Activated gamma-delta T cell treated with anti-CD3 and anti-CD28 coated beads, Interleukin-2, amount 50 U/mL, for 16 hours (primary cell): Measurements from ENCODE around the gene DIAPH2.

Experiments
- DNase-seq: peaks from one replicate; pipeline ENCODE4 v3.0.0-alpha.2; 2020; ENCODE audit warnings: low read depth

The DIAPH2 gene

DNA sequence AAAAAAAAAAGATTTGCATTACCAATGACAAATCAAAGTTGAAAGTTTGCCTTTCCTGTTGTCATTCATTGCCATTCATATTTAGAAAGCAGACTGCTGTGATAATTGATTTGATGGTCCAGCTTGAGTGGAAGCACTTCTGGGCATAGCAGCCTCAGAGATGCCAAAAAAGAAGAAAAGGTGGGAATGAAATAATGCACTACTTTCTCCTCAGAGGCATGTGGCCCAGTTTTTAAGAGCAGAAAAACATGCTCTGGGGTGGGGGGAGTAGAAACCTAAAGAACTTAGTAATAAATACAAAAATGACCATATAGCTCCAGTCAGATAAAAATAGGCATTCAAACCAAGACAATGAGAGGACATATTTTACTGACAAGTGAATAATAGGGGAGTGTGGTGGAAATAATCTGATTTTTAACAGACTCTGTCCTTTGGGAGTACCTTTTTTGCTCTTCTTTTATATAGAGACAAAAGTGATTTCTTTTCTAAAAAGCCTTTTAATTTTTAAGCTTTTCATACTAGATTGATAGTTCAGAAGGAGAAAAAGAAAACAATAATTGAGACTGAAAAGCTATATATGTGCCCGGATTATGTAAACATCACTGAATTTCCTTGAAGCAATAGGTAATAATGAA lies 798.1 kb downstream of the DIAPH2 start:
- no peak for DNase-seq

DNA sequence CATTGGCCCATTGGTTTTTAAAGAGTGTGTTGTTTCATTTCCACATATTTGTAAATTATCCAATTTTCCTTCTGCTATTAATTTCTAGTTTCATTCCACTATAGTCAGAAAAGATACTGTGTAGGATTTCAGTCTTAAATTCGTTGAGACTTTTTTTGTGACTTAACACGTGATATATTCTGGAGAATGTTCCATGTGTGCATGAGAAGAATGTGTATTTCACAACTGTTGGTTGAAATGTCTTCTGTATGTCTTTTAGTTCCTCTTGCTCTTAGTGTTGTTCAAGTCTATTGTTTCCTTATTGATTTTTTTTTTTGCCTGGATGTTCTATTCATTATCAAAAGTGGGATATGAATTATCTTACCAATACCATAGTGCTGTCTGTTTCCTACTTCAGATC lies 806.0 kb downstream of the DIAPH2 start:
- DNase-seq = no peak

DNA sequence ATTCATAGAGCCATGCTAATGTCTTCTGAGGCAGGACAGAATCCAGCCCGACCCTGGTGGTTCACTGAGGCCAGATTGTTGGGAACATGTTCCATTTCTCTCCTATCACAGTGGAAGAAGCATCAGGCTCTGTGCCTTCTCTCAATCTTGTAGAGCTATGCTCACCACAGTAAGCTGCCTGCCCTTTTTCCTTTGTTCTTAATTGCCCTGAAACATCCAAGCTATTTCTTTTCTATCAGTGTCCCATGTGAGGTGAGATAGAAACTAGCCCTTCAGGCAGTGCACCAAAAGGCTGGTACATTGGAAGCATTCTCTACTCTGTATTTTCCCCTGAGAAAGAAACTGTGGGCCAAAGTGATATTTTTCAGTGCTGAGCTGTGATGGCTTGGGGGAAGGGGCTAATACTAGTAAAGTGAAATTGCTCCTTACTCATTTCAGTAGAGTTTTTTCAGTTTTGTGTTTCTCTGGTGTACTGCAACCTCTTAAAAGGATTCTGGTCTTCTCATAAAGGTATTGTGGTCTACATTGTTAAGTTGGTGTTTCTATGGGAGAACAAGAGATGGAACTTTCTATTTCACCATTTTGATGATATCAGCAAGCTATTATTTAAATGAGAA lies 810.2 kb downstream of the DIAPH2 start:
- DNase-seq = no peak

DNA sequence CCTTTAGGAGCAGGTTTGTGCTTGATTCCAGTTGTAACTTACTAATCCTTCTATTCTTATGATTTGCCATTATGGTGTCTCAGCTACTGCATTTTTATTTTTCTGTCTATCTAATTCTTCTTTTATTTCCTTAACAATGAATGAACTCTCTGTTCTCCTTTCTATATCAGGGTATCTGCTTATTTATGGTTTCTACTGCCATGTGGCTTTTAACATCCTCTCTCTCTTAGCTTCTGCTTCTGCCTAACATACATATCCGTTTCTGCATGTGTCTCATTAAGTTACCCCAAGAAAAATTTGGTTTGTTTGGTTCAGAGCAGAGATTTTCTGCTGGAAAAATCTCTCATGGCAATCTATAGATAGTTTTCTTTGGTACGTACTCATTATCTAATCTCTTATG lies 813.5 kb downstream of the DIAPH2 start:
- DNase-seq = no peak

DNA sequence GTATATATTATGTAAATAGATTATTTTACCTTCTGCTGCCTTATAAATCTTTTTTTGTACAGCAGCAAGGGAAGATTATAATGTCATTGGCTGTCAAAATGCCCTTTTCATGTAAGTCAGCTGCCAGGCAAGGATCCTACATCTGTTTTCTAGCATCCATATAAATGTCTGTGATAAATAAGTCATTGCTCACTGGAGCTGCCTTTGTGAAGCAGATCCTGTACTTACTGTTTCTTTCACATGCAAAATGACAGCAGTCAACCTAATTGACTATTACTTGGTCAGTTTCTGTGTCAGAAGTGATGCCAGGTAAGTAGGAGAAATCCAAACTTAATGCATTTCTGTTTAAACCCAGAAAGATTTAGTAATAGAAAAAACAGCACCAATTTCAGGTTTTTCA lies 819.8 kb downstream of the DIAPH2 start:
- DNase-seq = no peak

DNA sequence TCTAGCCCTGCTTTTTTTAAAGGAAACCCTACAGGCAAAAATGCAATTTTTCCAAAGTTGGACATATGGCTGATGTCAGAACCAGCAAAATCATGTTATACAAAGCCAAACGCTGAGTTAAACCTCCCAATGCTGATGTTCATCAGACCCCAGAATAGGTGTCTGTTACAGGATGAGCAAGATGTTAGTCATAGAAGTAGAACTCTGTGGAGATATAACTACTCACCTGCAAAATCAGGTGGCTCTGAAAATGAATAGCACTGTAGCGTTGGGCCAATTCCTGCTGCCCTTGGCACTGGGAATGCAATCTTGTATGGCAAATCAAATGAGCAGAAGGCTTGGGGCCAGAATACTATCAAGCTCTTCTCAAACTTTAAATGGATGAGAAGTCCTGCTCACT lies 833.1 kb downstream of the DIAPH2 start:
- DNase-seq = no peak

DNA sequence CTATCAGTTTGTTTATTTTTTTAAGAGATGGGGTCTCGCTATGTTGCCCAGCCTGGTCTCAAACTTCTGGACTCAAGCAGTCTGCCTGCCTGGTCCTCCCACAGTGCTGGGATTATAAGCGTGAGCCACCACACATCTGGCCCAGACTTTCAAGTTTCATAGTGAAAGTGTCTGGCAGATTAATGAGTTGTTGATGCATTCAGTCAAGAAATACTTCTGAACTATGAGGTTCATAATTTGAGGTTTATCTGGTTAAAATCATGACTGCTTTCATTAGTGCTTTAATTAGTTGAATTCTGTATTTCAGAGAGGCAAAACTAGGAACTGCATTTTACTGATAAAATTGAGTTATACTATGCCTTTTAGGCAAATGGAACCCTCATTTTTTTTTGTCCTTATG lies 837.7 kb downstream of the DIAPH2 start:
- no peak for DNase-seq

DNA sequence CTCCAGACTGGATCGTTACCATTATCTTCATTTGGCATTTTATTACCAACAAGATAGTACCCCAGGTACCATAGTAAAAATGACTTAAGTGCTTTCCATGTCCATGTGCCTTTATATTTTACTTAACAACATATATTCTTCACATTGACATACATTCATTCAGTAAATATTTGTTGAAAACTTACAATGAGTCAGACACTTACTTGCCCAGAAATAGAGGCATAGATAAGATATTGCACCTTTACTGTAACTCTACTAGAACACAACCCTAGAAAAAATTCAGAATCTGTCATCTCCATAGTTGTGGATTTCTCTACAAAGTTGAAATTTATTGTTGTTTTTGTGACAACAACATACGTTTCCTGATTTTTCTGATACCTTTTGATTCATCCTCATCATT lies 839.7 kb downstream of the DIAPH2 start:
- DNase-seq = no peak

DNA sequence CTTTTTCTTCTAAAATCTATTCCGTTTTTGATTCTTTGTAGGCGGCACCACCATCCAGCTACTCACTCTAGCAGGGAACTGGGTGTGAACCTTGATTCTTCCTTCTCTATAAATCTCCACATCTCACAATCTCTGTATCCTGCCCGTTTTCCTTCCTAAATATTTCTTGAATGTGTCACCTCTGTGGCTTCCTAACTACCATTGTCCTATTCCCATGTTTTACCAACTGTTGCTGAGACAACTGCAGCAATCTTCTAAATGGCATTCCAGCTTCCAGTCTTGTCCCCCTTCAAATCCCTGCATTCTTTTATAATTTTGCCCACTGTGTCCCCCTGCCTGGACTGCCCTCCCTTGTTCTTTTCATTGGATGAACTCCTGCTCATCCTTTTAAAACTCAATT lies 840.4 kb downstream of the DIAPH2 start:
- DNase-seq = no peak

DNA sequence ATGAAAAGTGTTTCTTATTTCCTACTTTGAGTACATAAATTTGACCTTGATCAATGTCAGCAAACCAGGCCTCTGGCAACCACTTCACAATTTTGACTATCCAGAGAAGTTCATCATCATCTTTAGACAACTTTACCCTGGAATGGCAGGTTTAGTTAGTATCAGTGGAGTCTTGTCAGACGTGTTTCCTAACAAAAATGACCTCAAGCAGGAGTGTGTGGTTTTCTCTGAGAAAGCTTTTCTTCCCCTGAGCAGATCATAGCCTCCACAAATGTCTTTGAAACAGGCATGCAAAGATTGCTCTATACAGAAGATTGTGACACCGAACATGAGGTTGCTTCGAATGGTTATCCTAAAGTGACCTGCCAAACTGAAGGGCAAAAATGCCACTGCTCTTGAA lies 841.3 kb downstream of the DIAPH2 start:
- no peak for DNase-seq

DNA sequence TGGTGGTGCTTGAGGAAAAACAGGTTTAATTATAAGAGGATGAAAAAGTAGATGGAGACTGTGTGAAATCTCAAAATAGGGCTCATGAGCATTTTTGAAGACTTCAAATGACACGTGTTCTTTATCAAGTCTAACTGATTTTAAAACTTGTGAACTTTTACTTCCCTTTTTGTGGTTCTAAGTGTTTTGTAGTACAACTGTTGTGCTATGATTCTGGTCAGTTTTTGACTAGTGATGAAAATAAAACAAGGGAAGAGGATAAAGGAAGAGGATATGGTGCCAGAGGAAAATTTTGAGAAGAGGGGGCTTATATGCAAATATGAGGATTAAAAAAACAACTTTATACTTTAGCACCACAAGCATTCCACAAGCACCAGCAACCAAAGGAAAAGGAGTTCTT lies 843.1 kb downstream of the DIAPH2 start:
- DNase-seq = no peak

DNA sequence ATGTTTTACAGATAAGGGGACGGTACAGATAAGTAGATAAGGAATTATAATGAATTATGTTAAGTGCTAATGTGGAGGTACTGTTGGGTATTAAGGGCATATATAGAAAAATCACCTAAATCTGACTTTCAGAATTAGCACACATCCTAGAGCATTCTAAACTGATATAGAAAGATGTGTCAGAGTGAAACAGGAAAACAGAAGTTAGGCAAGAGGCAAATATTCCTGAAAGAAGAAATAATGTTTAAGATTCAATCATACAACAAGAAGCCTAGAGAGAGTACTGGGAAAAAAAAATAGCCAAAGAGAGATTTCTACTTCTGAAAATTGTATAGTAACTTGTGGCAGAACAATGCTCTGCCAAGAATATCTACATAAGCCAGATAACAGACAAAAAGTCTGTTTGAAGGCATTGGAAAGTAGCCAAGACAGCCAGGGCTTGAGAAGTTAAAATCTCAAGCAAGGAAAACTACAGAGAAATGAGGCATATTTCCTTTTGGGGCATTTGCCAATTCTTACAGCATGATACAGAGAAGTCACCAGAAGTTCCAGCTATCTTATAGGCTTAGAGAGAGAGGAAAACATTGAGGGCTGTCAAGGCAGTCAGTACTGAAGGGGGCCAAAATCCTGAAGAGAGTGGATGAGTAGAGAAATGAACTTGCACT lies 845.0 kb downstream of the DIAPH2 start:
- DNase-seq = no peak

DNA sequence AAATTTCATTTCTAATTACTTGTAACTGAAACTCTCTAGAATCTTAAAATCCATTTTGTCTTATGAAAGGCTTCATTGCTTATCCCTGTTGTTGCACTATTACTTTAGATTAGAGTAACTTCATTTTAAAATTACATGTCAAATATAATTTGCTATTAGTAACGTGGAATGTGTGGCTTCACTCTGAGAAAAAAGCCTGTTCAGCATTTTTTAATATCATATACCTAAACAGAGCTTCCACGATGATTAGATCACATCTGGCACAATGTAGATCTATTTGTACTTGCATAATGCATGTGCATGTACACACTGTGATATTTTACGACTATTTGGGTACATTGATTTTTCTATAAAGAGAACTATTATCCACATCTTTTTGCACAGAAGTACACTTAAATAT lies 847.2 kb downstream of the DIAPH2 start:
- DNase-seq = no peak

DNA sequence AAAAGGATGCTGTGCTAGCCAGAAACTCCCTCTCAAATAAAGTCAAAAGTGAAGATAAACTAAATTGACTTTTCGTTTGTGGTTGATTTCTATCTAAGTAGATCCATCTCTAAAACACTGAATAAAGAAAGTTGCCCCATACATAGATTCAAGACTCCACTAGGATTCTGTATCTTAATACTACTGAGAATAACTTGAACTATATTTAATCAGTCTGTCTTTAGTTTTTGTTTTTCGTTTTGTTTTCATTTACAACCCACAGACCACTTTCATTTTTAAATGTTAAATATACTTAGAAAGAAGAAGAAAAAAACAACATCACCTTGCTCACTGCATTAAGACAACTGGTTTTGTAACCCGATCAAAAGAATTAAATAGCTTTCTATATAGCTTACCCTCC lies 854.1 kb downstream of the DIAPH2 start:
- no peak for DNase-seq

DNA sequence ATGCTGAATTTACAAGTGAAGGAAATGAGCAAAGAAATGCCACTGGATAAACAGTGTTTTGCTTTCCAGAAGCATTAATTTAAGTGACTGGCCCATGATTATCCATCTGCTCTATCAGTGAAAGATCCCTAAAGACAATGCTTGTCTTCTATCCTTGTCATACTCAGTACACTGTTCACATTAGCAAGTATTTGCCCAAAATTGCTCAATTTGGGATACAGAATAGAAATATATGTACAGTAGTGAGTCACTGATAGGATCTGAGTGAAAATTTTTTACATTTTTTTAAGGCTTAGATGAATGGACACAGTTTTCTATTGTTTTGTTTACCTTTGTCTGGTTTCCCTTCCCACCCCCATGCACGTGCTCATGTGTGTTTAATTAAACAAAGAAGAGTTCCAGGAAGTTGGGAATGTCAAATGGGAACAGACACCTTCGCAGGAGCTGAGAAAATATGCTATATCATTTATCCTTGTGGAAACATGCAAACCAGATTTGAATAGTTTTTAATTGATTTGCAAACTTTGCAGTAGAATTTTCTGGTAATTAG lies 855.4 kb downstream of the DIAPH2 start:
- no peak for DNase-seq

DNA sequence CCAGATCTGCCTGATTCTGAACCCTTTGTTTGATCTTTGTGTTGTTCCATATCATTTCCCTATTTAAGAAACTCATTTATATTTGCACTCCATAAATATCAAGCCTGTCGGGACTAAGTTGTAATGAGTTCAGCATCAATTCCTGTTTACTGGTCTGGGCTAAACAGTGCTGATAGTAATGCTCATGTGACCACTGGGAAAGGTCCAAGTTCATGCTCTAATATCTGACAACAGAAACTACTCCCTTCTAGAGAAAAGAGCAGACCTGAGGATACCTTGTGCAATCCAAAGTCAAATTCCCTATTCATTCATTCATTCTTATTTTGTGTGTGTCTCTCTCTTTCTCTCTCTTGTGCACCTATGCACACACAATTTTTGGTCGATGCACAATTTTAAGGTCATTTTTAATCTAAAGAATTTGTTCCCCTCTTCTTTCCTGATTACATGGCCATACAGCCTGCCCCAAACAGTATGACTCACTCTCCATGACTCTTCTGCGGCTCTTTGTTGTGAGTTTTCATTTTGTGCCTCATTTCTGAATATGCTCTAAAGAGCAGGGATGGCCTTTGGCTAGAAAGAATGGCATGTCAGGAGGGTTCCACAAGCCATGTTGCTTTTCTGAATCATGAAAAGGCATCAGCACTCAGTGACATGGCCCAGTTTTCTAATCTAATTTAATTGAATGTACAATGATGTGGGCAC lies 863.4 kb downstream of the DIAPH2 start:
- DNase-seq = no peak

DNA sequence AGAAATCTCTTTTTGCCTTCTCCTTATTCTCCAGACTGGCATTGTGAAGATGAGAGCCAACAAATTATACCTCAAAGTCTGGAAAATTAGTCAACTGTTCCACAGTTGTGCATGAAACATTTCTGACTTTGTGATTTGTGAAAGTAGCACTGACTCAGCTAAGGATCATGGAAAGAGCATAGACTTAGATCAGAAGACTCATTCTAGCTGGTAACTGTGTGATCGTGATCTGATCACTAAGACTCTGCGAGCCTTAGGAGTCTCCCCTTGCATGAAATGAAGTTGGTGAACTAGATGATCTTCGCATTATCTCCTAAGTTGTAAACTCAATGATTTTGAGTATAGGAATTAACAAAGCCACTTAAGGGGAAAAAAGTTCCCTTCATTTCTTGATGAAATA lies 867.2 kb downstream of the DIAPH2 start:
- DNase-seq = no peak

DNA sequence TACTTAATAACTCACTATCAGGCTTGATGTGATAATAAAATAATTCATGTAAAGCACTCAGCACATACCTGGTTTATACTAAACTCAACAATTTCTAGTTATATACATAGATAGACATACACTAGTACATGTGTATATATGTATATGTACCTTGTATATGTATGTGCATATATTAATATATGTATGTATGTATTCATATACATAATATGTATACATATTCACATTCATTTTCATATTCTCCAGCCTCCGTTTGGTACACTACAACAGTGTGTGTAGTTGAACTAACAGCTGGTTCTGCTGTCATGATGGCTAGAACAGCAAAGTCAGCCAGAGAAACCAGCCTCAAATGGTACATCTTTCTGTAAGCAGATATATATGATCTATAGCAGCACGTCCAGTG lies 869.2 kb downstream of the DIAPH2 start:
- DNase-seq = no peak

DNA sequence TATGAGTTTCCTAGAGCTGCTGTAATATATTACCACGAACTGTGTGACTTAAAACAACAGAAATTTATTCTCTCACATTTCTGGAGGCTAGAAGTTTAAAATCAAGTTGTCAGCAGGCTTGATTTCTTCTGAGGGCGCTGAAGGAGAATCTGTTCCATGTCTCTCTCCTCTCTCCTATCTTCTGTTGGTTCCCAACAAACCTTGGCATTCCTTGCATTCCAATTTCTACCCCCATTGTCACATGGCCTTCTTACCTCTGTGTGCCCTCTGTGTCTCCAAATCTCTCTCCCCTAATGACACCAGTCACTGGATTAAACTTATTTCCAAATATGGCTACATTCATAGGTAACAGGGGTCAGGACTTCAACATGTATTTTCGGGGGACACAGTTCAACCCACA lies 871.7 kb downstream of the DIAPH2 start:
- no peak for DNase-seq

DNA sequence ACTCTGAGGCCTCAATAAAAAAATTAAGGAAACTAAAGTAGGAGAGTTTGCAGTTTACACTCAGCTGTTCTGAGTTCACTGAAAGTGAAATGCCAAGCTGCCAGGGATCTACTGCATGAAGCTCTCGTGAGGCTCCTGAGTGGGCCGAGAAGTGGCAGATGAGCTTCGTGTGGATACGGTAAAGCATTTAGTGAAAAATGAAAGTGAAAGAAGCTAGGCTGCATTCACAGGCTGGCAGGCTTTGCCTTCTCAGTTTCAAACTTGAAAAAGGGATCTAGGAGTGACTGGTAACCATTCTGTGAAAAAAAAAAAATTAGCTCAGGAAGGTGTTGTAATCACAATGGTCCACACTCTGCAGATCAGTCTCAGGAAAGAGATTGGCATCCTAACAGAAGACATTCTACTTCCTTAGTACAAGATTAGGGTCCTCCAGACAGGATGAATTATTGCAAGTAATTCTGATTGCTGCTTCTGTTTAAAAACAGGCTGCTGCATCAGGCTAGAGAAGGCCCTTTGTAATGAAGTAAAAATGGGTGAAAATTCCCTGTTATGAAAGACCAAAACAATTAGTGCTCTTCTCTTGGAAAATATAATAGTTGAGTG lies 879.0 kb downstream of the DIAPH2 start:
- no peak for DNase-seq

DNA sequence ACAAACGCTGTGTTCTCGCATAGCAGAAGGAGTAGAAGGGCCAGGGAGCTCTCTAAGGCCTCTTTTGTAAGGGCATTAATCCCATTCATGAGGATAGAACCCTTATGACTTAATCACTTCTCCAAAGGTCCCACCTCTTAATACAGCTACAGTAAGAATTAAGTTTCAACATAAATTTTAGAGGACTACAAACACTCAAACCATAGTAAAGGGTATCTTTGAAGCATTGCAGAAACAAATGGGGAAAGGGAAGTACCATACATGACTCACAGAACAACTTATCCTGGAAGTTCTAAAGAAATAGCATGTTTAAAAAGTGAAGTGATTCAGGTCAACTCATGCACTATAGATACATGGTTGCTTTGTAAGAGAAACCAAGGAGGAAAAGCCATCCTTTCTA lies 879.9 kb downstream of the DIAPH2 start:
- DNase-seq = no peak

DNA sequence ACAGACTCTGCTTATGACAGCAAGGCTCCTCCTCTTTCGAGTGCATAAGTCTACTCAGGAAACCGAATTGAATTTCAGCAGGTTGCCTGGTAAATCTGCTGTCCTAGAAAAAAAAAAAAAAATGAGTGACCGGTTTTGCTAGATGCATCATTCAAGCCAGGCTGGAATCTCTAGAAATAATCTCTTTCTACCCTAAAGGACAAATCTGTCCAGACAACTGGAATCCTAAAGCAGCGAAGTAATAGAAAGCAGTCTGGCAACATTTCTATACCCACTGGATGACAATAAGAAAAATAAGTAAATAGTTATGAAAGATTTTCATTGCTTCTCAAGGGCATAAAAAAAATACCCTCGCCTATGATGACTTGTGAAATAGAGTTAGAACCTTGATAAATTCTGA lies 902.5 kb downstream of the DIAPH2 start:
- no peak for DNase-seq
